Esophagus (tissue), 2 donors: ENCODE measurements around the gene HERPUD1. TPM values are rescaled to one million over a fixed set of nuclear protein-coding genes. Genes with fewer than 3 reads are reported as not detected.
"Not testable (repeated sequence)": the region's sequence is repeated elsewhere in the genome, so short reads cannot be mapped to it uniquely, and the experiment has no call there.

Source experiments
- H3K27ac ChIP-seq, 2 donors: one replicate each; pipeline ENCODE4 v1.5.1; 2013; ENCODE audit warnings: low read depth in 2 of 2, mild to moderate bottlenecking in 2 of 2, inconsistent platforms in 1 of 2, low read length in 1 of 2, moderate library complexity in 1 of 2
- H3K27me3 ChIP-seq, 2 donors: one replicate each; pipeline ENCODE4 v1.6.1; 2013; ENCODE audit warnings: low read length in 2 of 2, control low read depth in 1 of 2, mild to moderate bottlenecking in 1 of 2; ENCODE audit not compliant: insufficient read depth in 2 of 2, control insufficient read depth in 1 of 2
- H3K36me3 ChIP-seq, 2 donors: one replicate each; pipeline ENCODE4 v1.6.1; 2013; ENCODE audit warnings: low read length in 1 of 2; ENCODE audit not compliant: control insufficient read depth in 2 of 2, insufficient read depth in 2 of 2
- H3K4me1 ChIP-seq, 2 donors: one replicate each; pipeline ENCODE4 v1.6.1; 2013; ENCODE audit warnings: low read length in 1 of 2; ENCODE audit not compliant: control insufficient read depth in 2 of 2, insufficient read depth in 2 of 2
- H3K4me3 ChIP-seq, 2 donors: one replicate each; pipeline ENCODE4 v1.5.1; 2013; ENCODE audit warnings: low read length in 2 of 2, mild to moderate bottlenecking in 2 of 2, low read depth in 1 of 2, moderate library complexity in 1 of 2
- H3K9me3 ChIP-seq, 2 donors: one replicate each; pipeline ENCODE4 v1.6.1; 2013; ENCODE audit warnings: mild to moderate bottlenecking in 2 of 2, low read depth in 1 of 2, low read length in 1 of 2, moderate library complexity in 1 of 2; ENCODE audit not compliant: control insufficient read depth in 2 of 2, insufficient read depth in 1 of 2
- WGBS, 2 donors: extraction: QIAGEN DNeasy Blood & Tissue Kit; methylation state at CpG; one replicate each; pipeline ENCODE4 v1.1.7; 2013; 5-methylcytosine and 5-hydroxymethylcytosine counted together
- polyA plus RNA-seq, 2 donors: library from polyadenylated mRNA; stranded (reverse); fragments of 200-250 nt; gene quantifications; one replicate each; pipeline ENCODE4 v1.2.3, GENCODE V29; 2013
- donor health status: healthy with polysubstance abuse.
- donor health status: Bipolar disorder and iron deficiency.

HERPUD1 gene
- polyA plus RNA-seq, 2 donors: 25.6 to 45.4 TPM

GRCh38 chr16:56965149-56966092 is 33.5 kb downstream of the HERPUD1 start:
- H3K27ac ChIP-seq: no peak overlapping the region
- H3K4me3 ChIP-seq: no peak overlapping the region
- H3K27me3 ChIP-seq: no peaks in the 10 kb centered on the region
- WGBS, 2 donors: 77 to 84% methylated on average over 12 of the region's 12 CpGs
- H3K36me3 ChIP-seq: no peaks in the 10 kb centered on the region
- peaks cover 0 to 4% of the 10 kb centered on the region in 2 donors for H3K4me1 ChIP-seq
- no peaks in the 10 kb centered on the region for H3K9me3 ChIP-seq

GRCh38 chr16:56966093-56966475 is 34.1 kb downstream of the HERPUD1 start:
- no peaks in the 10 kb centered on the region for H3K27me3 ChIP-seq
- H3K27ac ChIP-seq: no peak overlapping the region
- WGBS, 2 donors: 68 to 77% methylated on average over 3 of the region's 3 CpGs
- no peaks in the 10 kb centered on the region for H3K9me3 ChIP-seq
- H3K4me1 ChIP-seq: peaks cover 0 to 4% of the 10 kb centered on the region in 2 donors
- H3K36me3 ChIP-seq: no peaks in the 10 kb centered on the region
- H3K4me3 ChIP-seq: no peak overlapping the region

- 37 to 43% methylated on average over 2 of the region's 2 CpGs for WGBS, 2 donors
- Histone ChIP-seq H3K4me3 (no peak overlapping the region), H3K27ac (no peak overlapping the region), H3K27me3 (no peaks in the 10 kb centered on the region), H3K9me3 (no peaks in the 10 kb centered on the region), H3K36me3 (no peaks in the 10 kb centered on the region), H3K4me1 (no peaks in the 10 kb centered on the region)
These were observed 35.8 kb downstream of the HERPUD1 start for GRCh38 chr16:56967733-56968132.

GRCh38 chr16:56969769-56970168 is 37.8 kb downstream of the HERPUD1 start:
- H3K36me3 ChIP-seq: no peaks in the 10 kb centered on the region

GRCh38 chr16:56970934-56971767 is 39.2 kb downstream of the HERPUD1 start:
- Histone ChIP-seq H3K4me3 (no peak overlapping the region), H3K4me1 (no peaks in the 10 kb centered on the region), H3K27ac (no peak overlapping the region), H3K9me3 (no peaks in the 10 kb centered on the region), H3K36me3 (no peaks in the 10 kb centered on the region), H3K27me3 (no peaks in the 10 kb centered on the region)
- 55 to 66% methylated on average over 8 of the region's 8 CpGs for WGBS, 2 donors

More at GRCh38 chr16:56969769-56970168, 37.8 kb downstream of the HERPUD1 start:
- no peaks in the 10 kb centered on the region for H3K4me1 ChIP-seq
- 91 to 93% methylated on average over 7 of the region's 7 CpGs for WGBS, 2 donors
- H3K27ac ChIP-seq: no peak overlapping the region
- no peaks in the 10 kb centered on the region for H3K9me3 ChIP-seq
- H3K4me3 ChIP-seq: no peak overlapping the region
- no peaks in the 10 kb centered on the region for H3K27me3 ChIP-seq

- 92 to 100% methylated on average over 3 of the region's 3 CpGs for WGBS, 2 donors
- H3K4me3 ChIP-seq: no peak overlapping the region
- no peaks in the 10 kb centered on the region for H3K4me1 ChIP-seq
- no peaks in the 10 kb centered on the region for H3K36me3 ChIP-seq
- H3K27ac ChIP-seq: no peak overlapping the region
- H3K9me3 ChIP-seq: no peaks in the 10 kb centered on the region
- no peaks in the 10 kb centered on the region for H3K27me3 ChIP-seq
These were observed 39.8 kb downstream of the HERPUD1 start for GRCh38 chr16:56971768-56972043.

- WGBS, 2 donors: 68 to 72% methylated on average over 18 of the region's 18 CpGs
- Histone ChIP-seq H3K27ac (no peak overlapping the region), H3K4me3 (no peak overlapping the region)
These were observed 40.7 kb downstream of the HERPUD1 start for GRCh38 chr16:56972403-56973293.

GRCh38 chr16:56973294-56973689 is 41.4 kb downstream of the HERPUD1 start:
- H3K27me3 ChIP-seq: no peaks in the 10 kb centered on the region
- H3K27ac ChIP-seq: no peak overlapping the region
- no peak overlapping the region for H3K4me3 ChIP-seq
- H3K4me1 ChIP-seq: no peaks in the 10 kb centered on the region
- no peaks in the 10 kb centered on the region for H3K9me3 ChIP-seq
- 83 to 88% methylated on average over 9 of the region's 9 CpGs for WGBS, 2 donors
- H3K36me3 ChIP-seq: no peaks in the 10 kb centered on the region

More at GRCh38 chr16:56972403-56973293, 40.7 kb downstream of the HERPUD1 start:
- Histone ChIP-seq H3K27me3 (no peaks in the 10 kb centered on the region), H3K36me3 (no peaks in the 10 kb centered on the region), H3K9me3 (no peaks in the 10 kb centered on the region), H3K4me1 (no peaks in the 10 kb centered on the region)

- H3K27ac ChIP-seq, H3K9me3 ChIP-seq, H3K36me3 ChIP-seq, H3K4me1 ChIP-seq, H3K27me3 ChIP-seq, H3K4me3 ChIP-seq: not testable (repeated sequence)
- WGBS, 2 donors: 80 to 92% methylated on average over 7 of the region's 7 CpGs
These were observed 42.0 kb downstream of the HERPUD1 start for GRCh38 chr16:56973899-56974298.
